HG02763 (cell line): Measurements from ENCODE around the gene PFKFB3.
"Not testable (repeated sequence)": the region's sequence is repeated elsewhere in the genome, so short reads cannot be mapped to it uniquely, and the experiment has no call there.

Source experiments
- ATAC-seq: cut with Tn5 transposase; IDR thresholded peaks from one replicate; pipeline ENCODE4 v1.9.1; 2021; ENCODE audit warnings: mild to moderate bottlenecking, moderate library complexity; ENCODE audit not compliant: unreplicated experiment

Gene PFKFB3

GRCh38 chr10:6177880-6178281, 24.9 kb upstream of the PFKFB3 start:
- no peak for ATAC-seq

- ATAC-seq: no peak
Observed at GRCh38 chr10:6178581-6178980, 24.2 kb upstream of the PFKFB3 start.

- no peak for ATAC-seq
Observed at GRCh38 chr10:6179078-6179477, 23.7 kb upstream of the PFKFB3 start.

- ATAC-seq: no peak
Observed at GRCh38 chr10:6180480-6181110, 22.1 kb upstream of the PFKFB3 start.

- ATAC-seq: no peak
Observed at GRCh38 chr10:6181249-6181648, 21.5 kb upstream of the PFKFB3 start.

- ATAC-seq: no peak
Observed at GRCh38 chr10:6182454-6183098, 20.2 kb upstream of the PFKFB3 start.

GRCh38 chr10:6185039-6185716, 17.6 kb upstream of the PFKFB3 start:
- ATAC-seq: no peak

GRCh38 chr10:6186894-6187256, 15.9 kb upstream of the PFKFB3 start:
- ATAC-seq: no peak

GRCh38 chr10:6187278-6187677, 15.5 kb upstream of the PFKFB3 start:
- no peak for ATAC-seq

- not testable (repeated sequence) for ATAC-seq
Observed at GRCh38 chr10:6190033-6190432, 12.7 kb upstream of the PFKFB3 start.

- ATAC-seq: no peak
Observed at GRCh38 chr10:6191147-6191546, 11.6 kb upstream of the PFKFB3 start.

GRCh38 chr10:6191569-6191968, 11.2 kb upstream of the PFKFB3 start:
- no peak for ATAC-seq

- ATAC-seq: not testable (repeated sequence)
Observed at GRCh38 chr10:6193342-6193741, 9.4 kb upstream of the PFKFB3 start.

- no peak for ATAC-seq
Observed at GRCh38 chr10:6194311-6194710, 8.4 kb upstream of the PFKFB3 start.

- ATAC-seq: no peak
Observed at GRCh38 chr10:6195376-6195775, 7.4 kb upstream of the PFKFB3 start.

- no peak for ATAC-seq
Observed at GRCh38 chr10:6195846-6196245, 6.9 kb upstream of the PFKFB3 start.

- not testable (repeated sequence) for ATAC-seq
Observed at GRCh38 chr10:6196524-6196923, 6.2 kb upstream of the PFKFB3 start.

- ATAC-seq: no peak
Observed at GRCh38 chr10:6197321-6197720, 5.4 kb upstream of the PFKFB3 start.

GRCh38 chr10:6198171-6198570, 4.6 kb upstream of the PFKFB3 start:
- no peak for ATAC-seq

- ATAC-seq: no peak
Observed at GRCh38 chr10:6199131-6199733, 3.5 kb upstream of the PFKFB3 start.

- no peak for ATAC-seq
Observed at GRCh38 chr10:6200440-6200733, 2.3 kb upstream of the PFKFB3 start.
